HEK293T (cell line): ENCODE measurements around the gene SLC66A2.

ENCODE experiments used
- ARNT ChIP-seq: fragments of 450-650 bp; IDR thresholded peaks from 2 replicates; pipeline ENCODE4 v1.6.1; 2017; ENCODE audit warnings: mild to moderate bottlenecking
- BHLHE40 ChIP-seq: fragments of 450-650 bp; IDR thresholded peaks from 2 replicates; pipeline ENCODE4 v1.6.1; 2016; ENCODE audit warnings: mild to moderate bottlenecking, moderate library complexity, borderline replicate concordance
- ELF4 ChIP-seq: fragments of 450-650 bp; IDR thresholded peaks from 2 replicates; pipeline ENCODE4 v1.6.1; 2017; ENCODE audit warnings: antibody characterized with exemption
- FOXA1 ChIP-seq: fragments of 450-650 bp; IDR thresholded peaks from 2 replicates; pipeline ENCODE4 v1.6.1; 2016; ENCODE audit warnings: mild to moderate bottlenecking
- FOXK2 ChIP-seq: fragments of 450-650 bp; IDR thresholded peaks from 2 replicates; pipeline ENCODE4 v1.6.1; 2016; ENCODE audit warnings: mild to moderate bottlenecking
- FOXM1 ChIP-seq: fragments of 450-650 bp; IDR thresholded peaks from 2 replicates; pipeline ENCODE4 v1.6.1; 2017; ENCODE audit warnings: mild to moderate bottlenecking, borderline replicate concordance
- HDGF ChIP-seq: fragments of 450-650 bp; IDR thresholded peaks from 2 replicates; pipeline ENCODE4 v1.6.1; 2017; ENCODE audit warnings: antibody characterized with exemption, borderline replicate concordance
- NFRKB ChIP-seq: fragments of 450-650 bp; IDR thresholded peaks from 2 replicates; pipeline ENCODE4 v1.6.1; 2016; ENCODE audit warnings: mild to moderate bottlenecking, moderate library complexity
- PKNOX1 ChIP-seq: fragments of 450-650 bp; IDR thresholded peaks from 2 replicates; pipeline ENCODE4 v1.6.1; 2016
- SP1 ChIP-seq: fragments of 450-650 bp; IDR thresholded peaks from 2 replicates; pipeline ENCODE4 v1.6.1; 2017
- SUZ12 ChIP-seq: fragments of 450-650 bp; IDR thresholded peaks from 2 replicates; pipeline ENCODE4 v1.6.1; 2016; ENCODE audit warnings: mild to moderate bottlenecking
- TARDBP ChIP-seq: fragments of 450-650 bp; IDR thresholded peaks from 2 replicates; pipeline ENCODE4 v1.6.1; 2016
- ZNF384 ChIP-seq: fragments of 450-650 bp; IDR thresholded peaks from 2 replicates; pipeline ENCODE4 v1.6.1; 2016

GRCh38 chr18:79983253-79983652 is 31.8 kb upstream of the SLC66A2 start:
- TF ChIP-seq FOXK2, result no peak
- TF ChIP-seq ZNF384, result no peak
- no peak for TF ChIP-seq FOXM1
- TF ChIP-seq SP1, result no peak
- TF ChIP-seq PKNOX1, result no peak
- no peak for TF ChIP-seq ARNT
- no peak for TF ChIP-seq TARDBP
- no peak for TF ChIP-seq FOXA1
- no peak for TF ChIP-seq BHLHE40
- TF ChIP-seq NFRKB, result no peak
- no peak for TF ChIP-seq HDGF
- no peak for TF ChIP-seq ELF4
- no peak for TF ChIP-seq SUZ12
